HEK293T (cell line): ENCODE results near the gene ACACB.

Experiments used
- CTCF ChIA-PET: fragments of 350-600 bp; formaldehyde crosslinking; extraction: SDS; loops from one replicate; lab custom pipeline; 2021; ENCODE audit warnings: antibody characterized with exemption, inconsistent platforms; lab: Yijun Ruan, JAX
- POLR2A ChIA-PET: fragments of 350-600 bp; formaldehyde crosslinking; extraction: SDS; loops from one replicate; lab custom pipeline; 2020; ENCODE audit warnings: antibody characterized with exemption, inconsistent platforms; lab: Yijun Ruan, JAX
- DNase-seq: peaks from one replicate; pipeline ENCODE4 v3.0.0; 2012; ENCODE audit warnings: mixed read lengths; ENCODE audit errors: extremely low spot score
- ARNT ChIP-seq: fragments of 450-650 bp; IDR thresholded peaks from 2 replicates; pipeline ENCODE4 v1.6.1; 2017; ENCODE audit warnings: mild to moderate bottlenecking
- BHLHE40 ChIP-seq: fragments of 450-650 bp; IDR thresholded peaks from 2 replicates; pipeline ENCODE4 v1.6.1; 2016; ENCODE audit warnings: mild to moderate bottlenecking, moderate library complexity, borderline replicate concordance
- CTBP1 ChIP-seq: fragments of 450-650 bp; IDR thresholded peaks from 2 replicates; pipeline ENCODE4 v1.6.1; 2016; ENCODE audit warnings: borderline replicate concordance
- ELF4 ChIP-seq: fragments of 450-650 bp; IDR thresholded peaks from 2 replicates; pipeline ENCODE4 v1.6.1; 2017; ENCODE audit warnings: antibody characterized with exemption
- FOXA1 ChIP-seq: fragments of 450-650 bp; IDR thresholded peaks from 2 replicates; pipeline ENCODE4 v1.6.1; 2016; ENCODE audit warnings: mild to moderate bottlenecking
- FOXK2 ChIP-seq: fragments of 450-650 bp; IDR thresholded peaks from 2 replicates; pipeline ENCODE4 v1.6.1; 2016; ENCODE audit warnings: mild to moderate bottlenecking
- FOXM1 ChIP-seq: fragments of 450-650 bp; IDR thresholded peaks from 2 replicates; pipeline ENCODE4 v1.6.1; 2017; ENCODE audit warnings: mild to moderate bottlenecking, borderline replicate concordance
- HDGF ChIP-seq: fragments of 450-650 bp; IDR thresholded peaks from 2 replicates; pipeline ENCODE4 v1.6.1; 2017; ENCODE audit warnings: antibody characterized with exemption, borderline replicate concordance
- L3MBTL2 ChIP-seq: fragments of 450-650 bp; conservative IDR thresholded peaks from 2 replicates; pipeline ENCODE4 v1.6.1; 2016; ENCODE audit warnings: mild to moderate bottlenecking
- LEF1 ChIP-seq: fragments of 450-650 bp; IDR thresholded peaks from 2 replicates; pipeline ENCODE4 v1.6.1; 2017; ENCODE audit warnings: mild to moderate bottlenecking, borderline replicate concordance
- NFRKB ChIP-seq: fragments of 450-650 bp; IDR thresholded peaks from 2 replicates; pipeline ENCODE4 v1.6.1; 2016; ENCODE audit warnings: mild to moderate bottlenecking, moderate library complexity
- PKNOX1 ChIP-seq: fragments of 450-650 bp; IDR thresholded peaks from 2 replicates; pipeline ENCODE4 v1.6.1; 2016
- SP1 ChIP-seq: fragments of 450-650 bp; IDR thresholded peaks from 2 replicates; pipeline ENCODE4 v1.6.1; 2017
- SUZ12 ChIP-seq: fragments of 450-650 bp; IDR thresholded peaks from 2 replicates; pipeline ENCODE4 v1.6.1; 2016; ENCODE audit warnings: mild to moderate bottlenecking
- TARDBP ChIP-seq: fragments of 450-650 bp; IDR thresholded peaks from 2 replicates; pipeline ENCODE4 v1.6.1; 2016
- ZNF384 ChIP-seq: fragments of 450-650 bp; IDR thresholded peaks from 2 replicates; pipeline ENCODE4 v1.6.1; 2016

The ACACB gene

GRCh38 chr12:109160873-109161272 is 44.5 kb downstream of the ACACB start:
- no peak for TF ChIP-seq ARNT
- no peak for TF ChIP-seq SP1
- TF ChIP-seq FOXM1, result no peak
- TF ChIP-seq TARDBP, result no peak
- TF ChIP-seq NFRKB, result no peak
- no peak for TF ChIP-seq PKNOX1
- no peak for TF ChIP-seq ZNF384
- no peak for TF ChIP-seq FOXK2
- TF ChIP-seq ELF4, result no peak
- TF ChIP-seq L3MBTL2, result no peak
- no peak for TF ChIP-seq HDGF
- no peak for TF ChIP-seq CTBP1
- no peak for TF ChIP-seq SUZ12
- TF ChIP-seq BHLHE40, result no peak
- TF ChIP-seq LEF1, result no peak
- no peak for TF ChIP-seq FOXA1
- CTCF ChIA-PET, result no interaction called here
- POLR2A ChIA-PET, result no interaction called here
- no peak for DNase-seq

GRCh38 chr12:109162551-109162950 is 46.2 kb downstream of the ACACB start:
- TF ChIP-seq PKNOX1 (no peak), ARNT (no peak), TARDBP (no peak), HDGF (no peak), LEF1 (no peak), NFRKB (no peak), FOXK2 (no peak)
- POLR2A ChIA-PET, result no interaction called here
- no peak for DNase-seq
- CTCF ChIA-PET, result no interaction called here

- CTCF ChIA-PET, result no interaction called here
- DNase-seq, result no peak
These were observed 46.8 kb downstream of the ACACB start for GRCh38 chr12:109163167-109163566.

GRCh38 chr12:109165599-109165998 is 49.2 kb downstream of the ACACB start:
- TF ChIP-seq HDGF, result no peak
- TF ChIP-seq ZNF384, result no peak
- no peak for TF ChIP-seq ELF4
- no peak for TF ChIP-seq SUZ12
- no peak for TF ChIP-seq PKNOX1
- no peak for TF ChIP-seq NFRKB
- TF ChIP-seq BHLHE40, result no peak
- TF ChIP-seq CTBP1, result no peak
- TF ChIP-seq LEF1, result no peak
- TF ChIP-seq TARDBP, result no peak
- TF ChIP-seq FOXA1, result no peak
- no peak for TF ChIP-seq ARNT
- no peak for TF ChIP-seq L3MBTL2
- no peak for TF ChIP-seq SP1
- ChIA-PET CTCF (no interaction called here), POLR2A (no interaction called here)
- DNase-seq, result no peak

More at GRCh38 chr12:109163167-109163566, 46.8 kb downstream of the ACACB start:
- POLR2A ChIA-PET, result no interaction called here
- TF ChIP-seq L3MBTL2 (no peak), LEF1 (no peak), BHLHE40 (no peak), HDGF (no peak), FOXA1 (no peak), FOXM1 (no peak), NFRKB (no peak), TARDBP (no peak), ELF4 (no peak), CTBP1 (no peak), FOXK2 (no peak)

- DNase-seq, result no peak
- CTCF ChIA-PET, result no interaction called here
- POLR2A ChIA-PET, result no interaction called here
- TF ChIP-seq SUZ12, result no peak
- no peak for TF ChIP-seq HDGF
- TF ChIP-seq ELF4, result no peak
- TF ChIP-seq TARDBP, result no peak
- TF ChIP-seq BHLHE40, result no peak
- no peak for TF ChIP-seq FOXK2
- no peak for TF ChIP-seq SP1
- no peak for TF ChIP-seq FOXM1
These were observed 50.0 kb downstream of the ACACB start for GRCh38 chr12:109166371-109166770.

- ChIA-PET CTCF (no interaction called here), POLR2A (no interaction called here)
- DNase-seq, result no peak
- TF ChIP-seq PKNOX1 (no peak), ARNT (no peak), ELF4 (no peak), CTBP1 (no peak), TARDBP (no peak), FOXK2 (no peak), LEF1 (no peak), FOXA1 (no peak)
These were observed 51.4 kb downstream of the ACACB start for GRCh38 chr12:109167781-109168180.
